ENCODE results near the gene UGDH.

The UGDH gene

GRCh38 chr4:39456946-39457763, 70.1 kb downstream of the UGDH start:
- in situ Hi-C loops (cut with HindIII; ENCODE audit: low sequenced_read_pairs) = no loop called here

GRCh38 chr4:39455486-39455885, 71.8 kb downstream of the UGDH start:
- in situ Hi-C loops (cut with HindIII; ENCODE audit: low sequenced_read_pairs) = no loop called here

- in situ Hi-C loops (cut with HindIII; ENCODE audit: low sequenced_read_pairs) = no loop called here
These were observed 73.5 kb downstream of the UGDH start for GRCh38 chr4:39453738-39454137.

GRCh38 chr4:39452860-39453587, 74.2 kb downstream of the UGDH start:
- in situ Hi-C loops (cut with HindIII; ENCODE audit: low sequenced_read_pairs) = no loop called here

- in situ Hi-C loops (cut with HindIII; ENCODE audit: low sequenced_read_pairs) = no loop called here
These were observed 74.9 kb downstream of the UGDH start for GRCh38 chr4:39452153-39452859.

GRCh38 chr4:39451423-39452023, 75.7 kb downstream of the UGDH start:
- in situ Hi-C loops (cut with HindIII; ENCODE audit: low sequenced_read_pairs) = no loop called here

GRCh38 chr4:39450618-39451017, 76.6 kb downstream of the UGDH start:
- in situ Hi-C loops (cut with HindIII; ENCODE audit: low sequenced_read_pairs) = no loop called here

Measured in endothelial cell of hepatic sinusoid (primary cell).